Naive thymus-derived CD4-positive, alpha-beta T cell (primary cell): Measurements from ENCODE around the gene FAM117B. TPM values are rescaled to one million over a fixed set of nuclear protein-coding genes. Genes with fewer than 3 reads are reported as not detected.

ENCODE experiments used
- ATAC-seq: fragments of 150-1000 bp; cut with Tn5 transposase; 2 replicates; pipeline ENCODE4 v1.10.0; 2021; ENCODE audit warnings: mild to moderate bottlenecking, moderate library complexity
- CTCF ChIA-PET: fragments of 350-600 bp; sonication (Branson Sonifier 250); formaldehyde crosslinking; loops from one replicate; lab custom pipeline; 2021; ENCODE audit warnings: antibody characterized with exemption; lab: Charles Lee
- POLR2A ChIA-PET: fragments of 350-600 bp; sonication (Branson Sonifier 250); formaldehyde crosslinking; loops from one replicate; lab custom pipeline; 2021; ENCODE audit warnings: antibody characterized with exemption, inconsistent platforms; lab: Charles Lee
- DNase-seq, 9 donors: peaks; one replicate each; pipeline versions ENCODE4 v3.0.0 to v3.0.0-alpha.2; 2020 to 2022; ENCODE audit warnings: mixed read lengths in 1 of 9
- H3K27ac ChIP-seq: one replicate; pipeline ENCODE4 v1.7.0; 2013; ENCODE audit warnings: mild to moderate bottlenecking, low read depth, low read length, moderate library complexity
- H3K27me3 ChIP-seq, 2 donors: one replicate each; pipeline ENCODE4 v1.7.0; 2013; ENCODE audit warnings: low read length in 2 of 2, mild to moderate bottlenecking in 2 of 2, moderate library complexity in 2 of 2; ENCODE audit not compliant: control insufficient read depth in 2 of 2, insufficient read depth in 2 of 2
- H3K36me3 ChIP-seq, 3 experiments: 1 replicate in 2 of 3; 2 replicates in 1 of 3; pipeline ENCODE4 v1.7.0; 2013; ENCODE audit warnings: low read length in 3 of 3, mild to moderate bottlenecking in 3 of 3, moderate library complexity in 1 of 3; ENCODE audit not compliant: insufficient read depth in 3 of 3, control insufficient read depth in 2 of 3
- H3K4me1 ChIP-seq, 2 donors: one replicate each; pipeline ENCODE4 v1.7.0; 2013; ENCODE audit warnings: low read length in 2 of 2, mild to moderate bottlenecking in 2 of 2, moderate library complexity in 1 of 2; ENCODE audit not compliant: control insufficient read depth in 2 of 2, insufficient read depth in 2 of 2
- H3K4me3 ChIP-seq: 2 replicates; pipeline ENCODE4 v1.7.0; 2013; ENCODE audit warnings: mild to moderate bottlenecking, low read length
- H3K9me3 ChIP-seq, 3 experiments: 1 replicate in 2 of 3; 2 replicates in 1 of 3; pipeline ENCODE4 v1.7.0; 2013; ENCODE audit warnings: low read length in 3 of 3; ENCODE audit not compliant: control insufficient read depth in 2 of 3
- H3K27ac Mint-ChIP-seq, 9 donors: one replicate each; pipeline ENCODE4 v1.8.0; 2020 to 2022; ENCODE audit warnings: mixed read lengths in 9 of 9, mild to moderate bottlenecking in 8 of 9, moderate library complexity in 5 of 9, inconsistent platforms in 2 of 9
- H3K27me3 Mint-ChIP-seq, 5 donors: one replicate each; pipeline ENCODE4 v1.8.0; 2021 to 2022; ENCODE audit warnings: mixed read lengths in 5 of 5, mild to moderate bottlenecking in 1 of 5
- H3K36me3 Mint-ChIP-seq, 5 donors: one replicate each; pipeline ENCODE4 v1.8.0; 2020 to 2022; ENCODE audit warnings: mixed read lengths in 5 of 5, mild to moderate bottlenecking in 3 of 5, inconsistent platforms in 1 of 5
- H3K4me1 Mint-ChIP-seq, 7 donors: one replicate each; pipeline ENCODE4 v1.8.0; 2020 to 2022; ENCODE audit warnings: mixed read lengths in 7 of 7, mild to moderate bottlenecking in 3 of 7, inconsistent platforms in 1 of 7
- H3K4me3 Mint-ChIP-seq, 10 donors: one replicate each; pipeline ENCODE4 v1.8.0; 2020 to 2022; ENCODE audit warnings: mild to moderate bottlenecking in 10 of 10, mixed read lengths in 10 of 10, moderate library complexity in 6 of 10, inconsistent platforms in 2 of 10
- H3K9me3 Mint-ChIP-seq, 11 donors: one replicate each; pipeline ENCODE4 v1.8.0; 2020 to 2022; ENCODE audit warnings: mixed read lengths in 11 of 11, mild to moderate bottlenecking in 4 of 11, inconsistent platforms in 1 of 11, moderate library complexity in 1 of 11
- intact Hi-C, 2 donors: fragments of 100-400 bp; cut with micrococcal nuclease; formaldehyde crosslinking; loops; one replicate each; pipeline ENCODE4 v1.15.1; 2023
- polyA plus RNA-seq, 2 donors: library from polyadenylated mRNA; unstranded; fragments of 300-500 nt; fragmentation: Illumina TruSeq; gene quantifications; one replicate each; pipeline ENCODE4 v1.2.3, GENCODE V29; 2021
- total RNA-seq, 6 experiments: library from RNA in 5 of 6; stranded (reverse) in 5 of 6; gene quantifications; 1 replicate in 5 of 6; 2 replicates in 1 of 6; pipeline ENCODE4 v1.2.3 and lab custom pipeline; 2021 to 2026

FAM117B gene
- total and polyA plus RNA-seq, 7 experiments from 2014 or later = 12.8 to 57.9 (median 46.5) TPM

GRCh38 chr2:202749477-202749876 lies 114.7 kb downstream of the FAM117B start:
- H3K27me3 Mint-ChIP-seq = no peaks in the 10 kb centered on the region
- peak overlapping the region in 7 of 9 donors; percentile 27 to 93 (median 63) for H3K27ac Mint-ChIP-seq
- H3K4me3 Mint-ChIP-seq = peak overlapping the region in 2 of 10 donors; percentile 67 to 72
- H3K4me3 ChIP-seq = no peak overlapping the region
- H3K27me3 ChIP-seq = no peaks in the 10 kb centered on the region
- peaks cover 6 to 54% (median 38%) of the 10 kb centered on the region in 5 donors for H3K36me3 Mint-ChIP-seq
- ChIA-PET CTCF (no interaction called here), POLR2A (interaction anchor here (0.6 to 4.1 kb wide), 2 partner anchors 14 to 114 kb away, joined by 3 to 26 read pairs; partner anchors contain the start of gene FAM117B)
- H3K9me3 ChIP-seq = peaks cover 0 to under 1% (median 0%) of the 10 kb centered on the region in 3 experiments
- DNase-seq = no peak
- no peak for ATAC-seq
- H3K9me3 Mint-ChIP-seq = peaks cover 0 to 27% (median 17%) of the 10 kb centered on the region in 11 donors
- intact Hi-C loops = no loop called here
- H3K36me3 ChIP-seq = no peaks in the 10 kb centered on the region
- peaks cover 8 to 93% (median 88%) of the 10 kb centered on the region in 7 donors for H3K4me1 Mint-ChIP-seq
- no peak overlapping the region for H3K27ac ChIP-seq
- peaks cover 0 to 17% of the 10 kb centered on the region in 2 donors for H3K4me1 ChIP-seq

GRCh38 chr2:202750763-202751427 lies 116.1 kb downstream of the FAM117B start:
- Mint-ChIP-seq H3K36me3 (peaks cover 3 to 53% (median 39%) of the 10 kb centered on the region in 5 donors), H3K4me1 (peaks cover 8 to 90% (median 80%) of the 10 kb centered on the region in 7 donors), H3K9me3 (peaks cover 0 to 17% (median 8%) of the 10 kb centered on the region in 11 donors), H3K4me3 (peak overlapping the region in 9 of 10 donors; percentile 18 to 80 (median 67)), H3K27ac (peak overlapping the region in 8 of 9 donors; percentile 18 to 97 (median 88)), H3K27me3 (no peaks in the 10 kb centered on the region)
- Histone ChIP-seq H3K27me3 (no peaks in the 10 kb centered on the region), H3K4me1 (peaks cover 0 to 17% of the 10 kb centered on the region in 2 donors), H3K4me3 (no peak overlapping the region), H3K27ac (peak overlapping the region; percentile 52), H3K36me3 (peaks cover 0 to 5% (median 0%) of the 10 kb centered on the region in 3 experiments), H3K9me3 (no peaks in the 10 kb centered on the region)
- ATAC-seq (no peak), DNase-seq (peak in 5 of 9 donors; percentile 14 to 40 (median 22))
- ChIA-PET POLR2A (interaction anchor here (0.5 to 4.1 kb wide), 7 partner anchors 16 to 1643 kb away, joined by 3 to 26 read pairs (median 4); partner anchors contain the start of gene FAM117B), CTCF (interaction anchor here (0.7 to 2.4 kb wide), 2 partner anchors 162 to 1440 kb away, joined by 3 to 9 read pairs; no protein-coding TSS in a partner anchor)
- intact Hi-C loops = loop anchor here in 1 of 2 donors (2.0 to 5.0 kb wide), 3 partner anchors 14 to 116 kb away; partner anchors contain the start of gene FAM117B

- Histone ChIP-seq H3K27ac (peak overlapping the region; percentile 42), H3K9me3 (no peaks in the 10 kb centered on the region), H3K27me3 (no peaks in the 10 kb centered on the region), H3K4me3 (no peak overlapping the region), H3K4me1 (peaks cover 0 to 17% of the 10 kb centered on the region in 2 donors), H3K36me3 (peaks cover 0 to 16% (median 3%) of the 10 kb centered on the region in 3 experiments)
- Mint-ChIP-seq H3K9me3 (peaks cover 0 to 12% (median 2%) of the 10 kb centered on the region in 11 donors), H3K27me3 (no peaks in the 10 kb centered on the region), H3K4me1 (peaks cover 8 to 81% (median 69%) of the 10 kb centered on the region in 7 donors), H3K4me3 (peak overlapping the region in 6 of 10 donors; percentile 25 to 52 (median 44)), H3K27ac (peak overlapping the region in 8 of 9 donors; percentile 34 to 90 (median 80)), H3K36me3 (peaks cover under 1 to 52% (median 35%) of the 10 kb centered on the region in 5 donors)
- DNase-seq (peak in 5 of 9 donors; percentile 13 to 38 (median 29)), ATAC-seq (peak; percentile 52)
- intact Hi-C loops = loop anchor here in 1 of 2 donors (5.0 kb wide), 1 partner anchor 35 kb away; no protein-coding TSS in a partner anchor
- POLR2A ChIA-PET = interaction anchor here (0.6 to 4.1 kb wide), 4 partner anchors 12 to 117 kb away, joined by 3 to 26 read pairs (median 6); partner anchors contain the start of gene FAM117B
- CTCF ChIA-PET = interaction anchor here (1.5 to 2.4 kb wide), 2 partner anchors 10 to 163 kb away, joined by 3 to 9 read pairs; no protein-coding TSS in a partner anchor
Measured at GRCh38 chr2:202752071-202752470, 117.3 kb downstream of the FAM117B start.

DNA sequence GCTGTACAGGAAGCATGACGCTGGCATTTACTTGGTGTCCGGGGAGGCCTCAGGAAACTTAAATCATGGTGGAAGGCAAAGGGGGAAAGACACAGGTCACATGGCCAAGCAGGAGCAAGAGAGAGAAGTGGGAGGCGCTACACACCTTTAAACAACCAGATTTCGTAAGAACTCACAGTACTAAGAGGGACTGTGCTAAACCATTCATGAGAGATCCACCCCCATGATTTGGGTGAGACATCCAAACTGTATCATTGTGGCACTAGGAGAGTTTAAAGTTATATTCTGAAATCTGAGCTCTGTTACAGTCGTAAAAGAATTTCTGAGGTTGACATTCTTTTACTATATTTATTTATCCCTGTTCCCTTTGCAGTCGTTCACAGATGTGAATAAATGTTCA lies 120.2 kb downstream of the FAM117B start:
- intact Hi-C loops = loop anchor here in 1 of 2 donors (5.0 kb wide), 1 partner anchor 38 kb away; no protein-coding TSS in a partner anchor
- ATAC-seq = no peak
- no peak overlapping the region for H3K4me3 ChIP-seq
- ChIA-PET CTCF (no interaction called here), POLR2A (interaction anchor here (1.2 kb wide), 1 partner anchor 115 kb away, joined by 3 read pairs; no protein-coding TSS in a partner anchor)
- peaks cover 0 to 17% of the 10 kb centered on the region in 2 donors for H3K4me1 ChIP-seq
- Mint-ChIP-seq H3K9me3 (peaks cover 0 to 12% (median 0%) of the 10 kb centered on the region in 11 donors), H3K27me3 (no peaks in the 10 kb centered on the region), H3K4me3 (no peak overlapping the region), H3K27ac (peak overlapping the region in 6 of 9 donors; percentile 2 to 71 (median 48)), H3K4me1 (peaks cover 8 to 72% (median 41%) of the 10 kb centered on the region in 7 donors), H3K36me3 (peaks cover under 1 to 53% (median 34%) of the 10 kb centered on the region in 5 donors)
- no peaks in the 10 kb centered on the region for H3K27me3 ChIP-seq
- no peaks in the 10 kb centered on the region for H3K9me3 ChIP-seq
- DNase-seq = no peak
- H3K36me3 ChIP-seq = peaks cover 0 to 40% (median 10%) of the 10 kb centered on the region in 3 experiments
- no peak overlapping the region for H3K27ac ChIP-seq

GRCh38 chr2:202756598-202756997 lies 121.8 kb downstream of the FAM117B start:
- no peak for ATAC-seq
- H3K27ac ChIP-seq = no peak overlapping the region
- no peak for DNase-seq
- ChIA-PET POLR2A (interaction anchor here (1.2 kb wide), 1 partner anchor 20 kb away, joined by 3 read pairs; no protein-coding TSS in a partner anchor), CTCF (interaction anchor here (0.6 to 1.0 kb wide), 2 partner anchors 79 to 168 kb away, joined by 3 read pairs; no protein-coding TSS in a partner anchor)
- peaks cover 0 to 49% (median 10%) of the 10 kb centered on the region in 3 experiments for H3K36me3 ChIP-seq
- Mint-ChIP-seq H3K4me3 (no peak overlapping the region), H3K36me3 (peaks cover 3 to 62% (median 45%) of the 10 kb centered on the region in 5 donors), H3K4me1 (peaks cover 16 to 71% (median 41%) of the 10 kb centered on the region in 7 donors), H3K27ac (peak overlapping the region in 5 of 9 donors; percentile 26 to 74 (median 40)), H3K27me3 (no peaks in the 10 kb centered on the region), H3K9me3 (peaks cover 0 to 12% (median 0%) of the 10 kb centered on the region in 11 donors)
- H3K27me3 ChIP-seq = no peaks in the 10 kb centered on the region
- H3K9me3 ChIP-seq = no peaks in the 10 kb centered on the region
- intact Hi-C loops = no loop called here
- H3K4me3 ChIP-seq = no peak overlapping the region
- peaks cover 0 to 15% of the 10 kb centered on the region in 2 donors for H3K4me1 ChIP-seq

DNA sequence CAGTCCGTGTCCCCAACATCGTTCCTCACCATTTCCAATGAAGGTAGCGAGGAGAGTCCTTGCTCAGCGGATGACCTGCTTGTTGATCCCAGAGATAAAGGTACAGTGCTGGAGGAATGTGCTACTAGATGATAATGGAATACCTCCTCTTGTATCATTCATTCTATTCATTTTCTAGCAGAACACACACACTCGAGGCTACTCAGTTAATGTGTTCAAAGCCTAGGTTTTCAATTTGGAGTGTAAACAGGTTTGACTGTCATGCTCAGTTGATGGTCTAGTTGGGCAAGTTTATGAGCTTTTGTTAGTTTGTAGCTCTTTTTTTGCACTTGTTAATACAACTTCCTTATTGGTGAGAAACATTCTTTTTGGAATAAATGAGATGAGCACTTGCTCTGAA lies 122.6 kb downstream of the FAM117B start:
- DNase-seq = no peak
- H3K4me1 Mint-ChIP-seq = peaks cover 16 to 71% (median 40%) of the 10 kb centered on the region in 7 donors

More for the DNA sequence above, 122.6 kb downstream of the FAM117B start:
- H3K9me3 Mint-ChIP-seq = peaks cover 0 to 12% (median 0%) of the 10 kb centered on the region in 11 donors
- POLR2A ChIA-PET = interaction anchor here (1.0 kb wide), 1 partner anchor 11 kb away, joined by 4 read pairs; no protein-coding TSS in a partner anchor
- ATAC-seq = no peak
- H3K36me3 Mint-ChIP-seq = peaks cover 3 to 66% (median 40%) of the 10 kb centered on the region in 5 donors
- intact Hi-C loops = no loop called here
- no peaks in the 10 kb centered on the region for H3K27me3 Mint-ChIP-seq
- Histone ChIP-seq H3K36me3 (peaks cover 0 to 49% (median 10%) of the 10 kb centered on the region in 3 experiments), H3K27me3 (no peaks in the 10 kb centered on the region), H3K4me3 (no peak overlapping the region), H3K4me1 (peaks cover 0 to 16% of the 10 kb centered on the region in 2 donors), H3K27ac (no peak overlapping the region), H3K9me3 (no peaks in the 10 kb centered on the region)
- H3K4me3 Mint-ChIP-seq = no peak overlapping the region
- CTCF ChIA-PET = interaction anchor here (0.6 kb wide), 1 partner anchor 159 kb away, joined by 3 read pairs; no protein-coding TSS in a partner anchor
- peak overlapping the region in 7 of 9 donors; percentile 21 to 88 (median 65) for H3K27ac Mint-ChIP-seq
